IPS-15b (cell line): Measurements from ENCODE around the gene DERA.
"Not testable (repeated sequence)": the region's sequence is repeated elsewhere in the genome, so short reads cannot be mapped to it uniquely, and the experiment has no call there.

Experiments used
- H3K27me3 ChIP-seq: one replicate; pipeline ENCODE4 v1.6.1; 2013; ENCODE audit warnings: low read length; ENCODE audit not compliant: control insufficient read depth, insufficient read depth
- H3K36me3 ChIP-seq: one replicate; pipeline ENCODE4 v1.6.1; 2013; ENCODE audit warnings: low read length; ENCODE audit not compliant: control insufficient read depth, insufficient read depth
- H3K4me1 ChIP-seq: one replicate; pipeline ENCODE4 v1.6.1; 2013; ENCODE audit warnings: mild to moderate bottlenecking, low read length; ENCODE audit not compliant: control insufficient read depth, insufficient read depth
- H3K4me3 ChIP-seq: one replicate; pipeline ENCODE4 v1.5.1; 2013; ENCODE audit warnings: low read depth, low read length
- H3K9ac ChIP-seq: one replicate; pipeline ENCODE4 v1.6.1; 2013; ENCODE audit warnings: low read depth, mild to moderate bottlenecking, low read length
- H3K9me3 ChIP-seq: one replicate; pipeline ENCODE4 v1.6.1; 2013; ENCODE audit warnings: mild to moderate bottlenecking, low read length; ENCODE audit not compliant: control insufficient read depth, insufficient read depth

DERA gene

DNA sequence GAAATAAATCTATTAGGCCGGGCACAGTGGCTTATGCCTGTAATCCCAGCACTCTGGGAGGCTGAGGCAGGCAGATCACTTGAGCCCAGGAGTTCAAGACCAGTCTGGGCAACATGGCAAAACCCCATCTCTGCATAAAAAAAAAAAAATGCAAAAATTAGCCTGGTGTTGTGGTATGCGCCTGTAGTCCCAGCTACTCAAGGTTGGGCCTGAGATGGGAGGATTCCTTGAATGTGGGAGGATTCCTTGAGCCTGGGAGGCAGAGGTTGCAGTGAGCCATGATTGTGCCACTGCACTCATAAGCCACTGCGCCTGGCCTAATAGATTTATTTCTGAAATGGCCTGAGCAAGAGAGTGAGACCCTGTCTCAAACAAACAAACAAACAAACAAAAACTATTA, 55.9 kb downstream of the DERA start:
- H3K9me3 ChIP-seq, H3K36me3 ChIP-seq, H3K4me1 ChIP-seq, H3K9ac ChIP-seq, H3K27me3 ChIP-seq, H3K4me3 ChIP-seq: not testable (repeated sequence)

DNA sequence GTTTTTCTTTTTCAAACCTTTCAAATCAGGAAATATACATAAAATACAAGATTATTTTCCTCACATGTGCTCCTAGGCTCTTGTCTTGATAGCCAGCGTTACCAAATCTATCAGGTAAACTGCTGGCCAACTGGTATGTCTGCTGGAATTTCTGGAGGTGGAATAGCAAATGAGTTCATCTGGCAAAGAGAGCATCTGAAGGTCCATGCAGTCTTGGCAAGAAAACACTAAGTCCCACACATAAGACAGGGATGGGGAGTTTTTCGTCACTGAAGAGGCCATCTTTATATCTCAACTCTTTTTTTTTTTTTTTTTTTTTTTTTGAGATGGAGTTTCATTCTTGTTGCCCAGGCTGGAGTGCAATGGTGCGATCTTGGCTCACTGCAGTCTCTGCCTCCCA, 60.1 kb downstream of the DERA start:
- Histone ChIP-seq H3K9ac (no peak overlapping the region), H3K4me1 (peaks cover 3% of the 10 kb centered on the region), H3K36me3 (no peaks in the 10 kb centered on the region), H3K4me3 (no peak overlapping the region), H3K9me3 (no peaks in the 10 kb centered on the region), H3K27me3 (no peaks in the 10 kb centered on the region)

DNA sequence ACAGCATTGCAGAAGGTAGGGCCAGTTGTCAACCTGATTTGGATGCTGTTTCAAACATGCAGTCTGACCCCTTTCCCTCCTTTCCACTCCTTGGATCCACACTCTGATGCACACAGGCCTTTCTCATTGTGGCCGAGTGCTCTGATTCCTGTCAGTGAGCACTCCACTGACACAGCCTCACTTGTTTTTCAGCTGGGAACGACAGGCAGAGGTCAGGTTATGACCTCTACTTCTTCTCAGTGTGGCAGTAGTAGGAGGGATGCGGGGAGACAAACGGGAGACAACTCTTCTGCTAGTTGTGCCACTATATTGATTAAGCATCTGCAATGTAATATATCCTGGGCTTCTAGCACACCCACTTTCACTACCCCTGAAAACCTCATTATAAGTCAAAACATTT, 61.8 kb downstream of the DERA start:
- H3K4me1 ChIP-seq, result no peaks in the 10 kb centered on the region
- no peaks in the 10 kb centered on the region for H3K36me3 ChIP-seq
- no peak overlapping the region for H3K4me3 ChIP-seq
- no peaks in the 10 kb centered on the region for H3K9me3 ChIP-seq
- no peak overlapping the region for H3K9ac ChIP-seq
- H3K27me3 ChIP-seq, result no peaks in the 10 kb centered on the region

DNA sequence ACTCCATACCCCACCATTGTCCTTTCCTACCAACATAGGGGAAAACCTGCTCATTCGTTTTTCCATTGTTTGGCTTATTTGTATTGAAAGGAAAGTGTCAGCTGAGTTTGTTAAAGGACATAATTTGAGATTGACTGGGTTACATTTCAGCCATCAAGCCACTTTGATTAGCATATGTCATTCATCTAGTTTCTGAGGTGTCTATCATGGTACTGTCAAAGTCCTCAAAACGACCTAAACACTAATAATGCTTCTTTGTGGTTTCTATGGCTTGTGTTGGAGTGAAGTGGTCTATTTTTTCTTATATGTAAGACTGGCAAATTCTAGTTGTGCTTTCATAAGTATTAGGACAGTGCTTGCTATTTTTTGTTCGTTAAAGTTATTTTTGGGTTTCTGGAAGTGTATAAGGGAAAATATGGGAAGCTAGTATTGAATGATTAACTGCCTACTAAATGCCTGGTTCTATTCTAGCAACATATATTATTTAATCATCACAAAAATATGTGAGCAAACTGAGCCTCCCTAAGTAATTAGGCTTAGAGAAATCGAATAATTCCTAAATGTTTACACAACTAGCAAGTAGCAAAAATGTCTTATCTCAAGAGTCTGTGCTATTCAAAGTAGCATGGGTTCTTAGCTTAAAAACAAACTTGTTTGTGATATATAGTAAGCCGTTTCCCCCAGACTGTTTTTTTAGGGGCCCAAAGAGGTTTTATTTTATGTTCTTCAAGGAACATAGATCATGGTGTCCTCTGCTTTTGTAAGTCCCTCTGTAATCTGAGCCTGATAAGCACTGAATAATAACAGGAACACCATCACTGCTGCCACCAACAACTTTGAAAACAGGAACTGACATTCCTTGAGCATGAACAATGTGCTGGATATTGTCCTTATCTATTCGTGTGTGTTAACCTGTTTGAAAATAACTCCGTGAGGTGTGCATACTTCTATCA, 67.1 kb downstream of the DERA start:
- Histone ChIP-seq H3K36me3 (no peaks in the 10 kb centered on the region), H3K9me3 (no peaks in the 10 kb centered on the region), H3K27me3 (no peaks in the 10 kb centered on the region), H3K4me3 (no peak overlapping the region), H3K4me1 (peaks cover 4% of the 10 kb centered on the region), H3K9ac (no peak overlapping the region)

DNA sequence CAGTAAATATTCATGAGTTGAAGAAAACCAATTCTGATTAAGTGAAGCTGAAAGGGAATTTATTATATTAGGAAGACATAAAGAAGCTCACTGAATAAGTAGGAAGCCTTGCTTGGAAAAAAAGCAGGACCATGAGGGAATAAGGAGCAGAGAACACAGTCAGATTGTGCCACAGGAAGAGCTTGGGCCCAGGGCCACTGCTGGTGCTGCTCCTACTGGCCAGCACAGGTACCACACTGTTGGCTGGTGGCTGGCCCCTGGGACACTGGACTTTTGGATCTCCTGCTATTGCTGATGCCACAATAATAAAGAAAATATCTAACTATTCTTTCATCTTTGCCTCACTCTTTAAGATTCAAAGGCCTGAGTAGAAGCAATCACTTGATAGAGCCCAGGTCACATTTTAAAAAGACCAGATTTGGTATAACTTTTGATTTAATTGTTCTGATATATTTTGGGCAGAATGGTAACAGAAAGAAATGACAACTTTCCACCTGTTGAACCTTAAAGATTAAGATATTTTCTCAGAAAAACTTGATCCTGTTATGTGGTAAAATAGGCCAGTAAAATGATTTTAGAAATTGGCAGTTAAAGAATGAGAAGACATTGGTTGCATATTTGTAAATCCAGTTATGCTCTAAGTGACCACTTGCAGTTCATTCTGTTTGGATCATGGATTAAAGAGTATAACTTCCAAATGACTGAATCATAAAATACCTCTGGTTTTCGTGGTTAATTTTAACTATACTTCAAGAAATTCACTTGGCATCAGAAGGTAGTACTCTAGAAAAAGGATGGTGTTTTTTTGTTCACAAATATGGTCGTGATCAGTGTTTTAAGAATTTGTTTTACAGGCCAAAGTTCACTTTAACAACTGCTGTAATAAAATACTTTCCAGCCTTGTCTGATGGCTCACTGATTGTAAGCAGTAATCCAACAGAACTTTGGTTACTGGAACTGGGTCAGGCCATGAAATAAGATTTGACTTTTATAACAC, 68.3 kb downstream of the DERA start:
- Histone ChIP-seq H3K27me3 (no peaks in the 10 kb centered on the region), H3K36me3 (no peaks in the 10 kb centered on the region), H3K9ac (no peak overlapping the region), H3K9me3 (no peaks in the 10 kb centered on the region), H3K4me3 (no peak overlapping the region), H3K4me1 (peaks cover 4% of the 10 kb centered on the region)

DNA sequence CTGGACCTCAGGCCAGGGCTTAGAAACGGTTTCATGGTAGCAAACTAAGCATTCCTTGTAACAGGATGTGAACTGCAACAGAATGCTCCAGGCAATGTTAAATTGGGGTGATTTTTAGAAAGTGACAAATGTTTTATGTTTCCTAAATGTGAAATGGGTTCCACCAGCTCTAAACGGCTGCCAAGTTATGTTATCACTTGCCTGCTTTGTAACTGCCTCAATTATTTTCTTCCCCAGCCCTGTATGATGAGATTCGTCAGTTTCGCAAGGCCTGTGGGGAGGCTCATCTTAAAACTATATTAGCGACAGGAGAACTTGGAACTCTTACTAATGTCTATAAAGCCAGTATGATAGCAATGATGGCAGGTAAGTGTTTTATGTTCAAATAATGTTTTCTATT, 70.9 kb downstream of the DERA start:
- H3K9ac ChIP-seq, result no peak overlapping the region
- no peaks in the 10 kb centered on the region for H3K9me3 ChIP-seq
- H3K4me3 ChIP-seq, result no peak overlapping the region
- no peaks in the 10 kb centered on the region for H3K27me3 ChIP-seq
- H3K4me1 ChIP-seq, result peaks cover 4% of the 10 kb centered on the region
- H3K36me3 ChIP-seq, result no peaks in the 10 kb centered on the region

DNA sequence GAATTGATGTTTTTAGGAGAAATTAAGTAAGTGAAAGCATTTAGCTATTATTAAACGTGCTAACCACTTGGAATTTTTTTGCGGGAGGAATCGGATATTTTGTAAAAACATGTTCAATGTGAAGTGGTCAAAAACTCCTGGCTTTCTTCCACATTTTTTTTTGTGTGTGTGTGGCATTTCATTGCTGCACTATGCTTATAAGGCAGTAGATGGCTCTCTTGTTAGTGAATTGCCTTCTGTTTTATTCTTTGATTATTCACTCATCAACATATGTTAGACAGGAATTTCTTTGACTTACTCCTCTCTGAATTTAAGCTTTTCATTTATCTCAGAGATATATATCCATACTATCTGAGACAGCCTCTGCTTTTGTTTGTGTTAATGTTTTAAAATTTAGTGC, 71.3 kb downstream of the DERA start:
- no peaks in the 10 kb centered on the region for H3K36me3 ChIP-seq
- H3K27me3 ChIP-seq, result no peaks in the 10 kb centered on the region
- no peak overlapping the region for H3K9ac ChIP-seq
- no peak overlapping the region for H3K4me3 ChIP-seq
- no peaks in the 10 kb centered on the region for H3K9me3 ChIP-seq
- peaks cover 4% of the 10 kb centered on the region for H3K4me1 ChIP-seq

DNA sequence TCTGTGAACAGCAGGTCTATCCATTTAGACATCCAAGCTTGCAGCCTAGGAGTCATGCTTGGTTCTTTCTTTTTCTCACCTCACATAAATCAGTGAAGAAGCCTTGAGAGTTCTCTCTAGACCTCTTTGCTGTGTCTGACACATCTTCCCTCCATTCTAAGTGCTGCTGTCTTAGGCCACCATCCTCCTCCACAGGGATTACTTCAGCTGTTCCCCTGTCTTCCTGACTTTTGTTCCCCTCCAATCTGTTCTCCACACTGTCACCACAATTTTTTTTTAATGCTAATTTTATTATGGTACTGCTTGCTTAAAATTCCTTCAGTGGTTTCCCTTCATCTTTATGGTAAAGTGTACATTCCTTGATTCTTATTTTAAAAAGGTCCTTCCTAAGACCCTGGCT, 71.8 kb downstream of the DERA start:
- no peak overlapping the region for H3K9ac ChIP-seq
- no peaks in the 10 kb centered on the region for H3K9me3 ChIP-seq
- peaks cover 4% of the 10 kb centered on the region for H3K4me1 ChIP-seq
- no peaks in the 10 kb centered on the region for H3K36me3 ChIP-seq
- no peak overlapping the region for H3K4me3 ChIP-seq
- no peaks in the 10 kb centered on the region for H3K27me3 ChIP-seq

DNA sequence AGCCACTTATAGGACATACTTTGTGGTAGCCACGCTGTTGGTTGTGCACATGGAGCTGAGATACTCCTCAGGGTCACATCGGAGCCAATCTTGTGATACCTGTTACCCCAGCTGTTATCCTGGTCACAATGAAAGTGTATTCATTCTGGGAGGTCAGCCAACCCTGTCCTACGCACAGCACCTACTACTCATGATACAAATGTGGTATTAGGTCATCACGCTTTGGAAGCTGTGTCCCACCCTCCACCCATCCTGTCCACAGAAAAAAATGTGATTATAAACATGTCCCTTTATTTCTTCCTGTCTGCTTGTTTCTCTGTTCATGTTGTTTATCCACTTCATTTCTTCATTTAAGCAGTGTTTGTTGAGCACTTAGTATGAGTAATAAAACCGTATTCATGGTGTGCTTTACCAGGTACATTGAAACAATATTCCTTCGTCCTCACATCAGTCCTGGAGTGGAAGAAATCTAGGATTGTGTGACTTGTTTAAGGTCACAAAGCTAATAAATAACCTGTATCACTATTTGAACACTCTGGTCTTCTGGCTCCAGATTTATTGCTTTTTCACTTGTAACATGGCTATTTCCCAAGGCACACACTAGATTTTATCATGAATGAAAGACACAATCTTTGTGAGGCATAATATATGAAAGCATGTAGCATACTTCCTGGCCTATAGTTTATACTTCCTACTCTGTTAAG, 73.1 kb downstream of the DERA start:
- Histone ChIP-seq H3K9me3 (no peaks in the 10 kb centered on the region), H3K9ac (no peak overlapping the region), H3K4me1 (peaks cover 4% of the 10 kb centered on the region), H3K27me3 (no peaks in the 10 kb centered on the region), H3K36me3 (no peaks in the 10 kb centered on the region), H3K4me3 (no peak overlapping the region)

DNA sequence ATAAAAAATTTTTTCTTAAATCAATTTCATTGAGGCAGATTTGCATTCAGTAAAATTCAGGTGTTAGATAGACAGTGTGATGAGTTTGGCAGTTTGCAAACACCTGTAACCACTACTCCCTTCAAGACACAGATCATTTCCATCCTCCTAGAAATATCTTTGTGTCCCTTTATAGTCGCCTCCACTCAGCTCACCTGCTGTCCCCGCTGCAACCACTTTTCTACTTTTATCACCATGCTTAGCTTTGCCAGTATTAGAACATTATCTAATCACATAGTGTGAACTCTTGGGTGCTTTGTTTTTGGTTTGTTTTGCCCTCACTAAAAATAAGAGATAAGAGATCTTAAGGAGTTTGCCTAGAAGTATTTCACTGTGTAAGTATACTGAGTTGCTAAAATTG, 73.8 kb downstream of the DERA start:
- H3K27me3 ChIP-seq, result no peaks in the 10 kb centered on the region

DNA sequence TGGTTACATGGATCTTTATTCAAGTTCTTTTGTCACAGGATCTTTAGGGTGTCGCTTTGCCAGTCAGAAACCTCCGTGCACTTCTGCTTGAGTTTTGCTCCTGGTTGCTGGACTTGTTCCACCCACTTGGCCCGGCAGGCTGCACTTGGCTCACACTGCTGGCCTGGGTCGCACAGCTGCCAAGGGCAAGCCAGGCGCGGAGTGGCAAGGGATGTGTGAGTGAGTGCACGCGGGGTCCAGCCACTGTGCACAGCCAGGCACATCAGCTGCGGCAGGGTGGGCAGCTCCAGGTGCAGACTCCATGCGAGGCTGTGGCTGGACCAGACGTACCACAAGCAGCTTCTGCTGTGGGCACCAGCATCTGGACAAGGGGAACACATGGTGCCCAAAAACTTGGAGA, 76.6 kb downstream of the DERA start:
- Histone ChIP-seq H3K4me1 (no peaks in the 10 kb centered on the region), H3K36me3 (no peaks in the 10 kb centered on the region), H3K27me3 (no peaks in the 10 kb centered on the region), H3K9me3 (no peaks in the 10 kb centered on the region), H3K9ac (no peak overlapping the region), H3K4me3 (no peak overlapping the region)

More for the DNA sequence above, 73.8 kb downstream of the DERA start:
- Histone ChIP-seq H3K4me1 (peaks cover 4% of the 10 kb centered on the region), H3K9me3 (no peaks in the 10 kb centered on the region), H3K9ac (no peak overlapping the region), H3K4me3 (no peak overlapping the region), H3K36me3 (no peaks in the 10 kb centered on the region)
